Measurements from ENCODE around the gene LCK. TPM values are rescaled to one million over a fixed set of nuclear protein-coding genes. Genes with fewer than 3 reads are reported as not detected.
"Not testable (repeated sequence)": the region's sequence is repeated elsewhere in the genome, so short reads cannot be mapped to it uniquely, and the experiment has no call there.

LCK gene
- total and polyA plus RNA-seq, 10 of the 15 experiments (the other 5 are each of a cell fraction or from before 2014, with no cell fraction given) = 31.5 to 173 (median 119) TPM

DNA sequence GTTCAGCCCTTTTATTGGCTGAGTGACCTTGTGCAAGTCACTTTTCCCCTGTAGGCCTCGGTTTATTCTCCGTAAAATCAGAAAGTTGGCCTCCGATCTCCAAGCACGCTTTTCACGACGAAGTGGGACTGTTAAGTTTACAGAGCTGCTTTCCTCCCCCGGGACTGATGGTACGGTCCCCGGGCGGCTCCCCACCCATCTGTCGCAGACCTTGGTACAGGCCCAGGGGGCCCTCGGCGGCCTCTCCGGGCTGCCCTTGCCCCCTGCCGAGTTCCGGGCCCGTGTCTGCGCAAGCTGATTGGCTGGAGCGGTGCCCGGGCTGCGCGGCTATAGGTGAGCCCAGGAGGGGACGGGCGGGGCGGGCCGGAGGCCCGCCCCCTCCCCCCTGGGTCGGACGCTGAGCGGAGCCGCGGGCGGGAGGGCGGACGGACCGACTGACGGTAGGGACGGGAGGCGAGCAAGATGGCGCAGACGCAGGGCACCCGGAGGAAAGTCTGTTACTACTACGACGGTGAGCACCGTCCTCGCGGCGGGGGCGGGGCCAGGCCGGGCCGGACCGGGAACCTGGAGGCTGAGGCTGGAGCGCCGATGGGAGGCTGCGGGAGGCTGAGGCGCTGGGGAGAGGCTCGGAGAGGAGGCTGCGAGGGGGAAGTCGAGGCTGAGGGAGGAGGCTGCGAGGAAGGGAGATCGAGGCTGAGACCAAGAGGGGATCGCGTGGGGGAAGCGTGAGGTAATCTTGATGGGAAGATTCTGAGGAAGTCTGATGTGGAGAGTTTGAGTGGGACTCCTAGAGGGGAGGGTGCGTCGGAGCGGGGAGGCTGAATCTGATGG, 40.9 kb downstream of the LCK start, which contains the start of gene HDAC1 (continued):
- TF ChIP-seq, protein P1, sequence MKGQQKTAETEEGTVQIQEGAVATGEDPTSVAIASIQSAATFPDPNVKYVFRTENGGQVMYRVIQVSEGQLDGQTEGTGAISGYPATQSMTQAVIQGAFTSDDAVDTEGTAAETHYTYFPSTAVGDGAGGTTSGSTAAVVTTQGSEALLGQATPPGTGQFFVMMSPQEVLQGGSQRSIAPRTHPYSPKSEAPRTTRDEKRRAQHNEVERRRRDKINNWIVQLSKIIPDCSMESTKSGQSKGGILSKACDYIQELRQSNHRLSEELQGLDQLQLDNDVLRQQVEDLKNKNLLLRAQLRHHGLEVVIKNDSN (IDR thresholded peaks at IDR 0.05; ENCODE audit: borderline replicate concordance, extremely low read length, insufficient read depth, low read depth, low read length) = no peak
- TF ChIP-seq, protein P2, sequence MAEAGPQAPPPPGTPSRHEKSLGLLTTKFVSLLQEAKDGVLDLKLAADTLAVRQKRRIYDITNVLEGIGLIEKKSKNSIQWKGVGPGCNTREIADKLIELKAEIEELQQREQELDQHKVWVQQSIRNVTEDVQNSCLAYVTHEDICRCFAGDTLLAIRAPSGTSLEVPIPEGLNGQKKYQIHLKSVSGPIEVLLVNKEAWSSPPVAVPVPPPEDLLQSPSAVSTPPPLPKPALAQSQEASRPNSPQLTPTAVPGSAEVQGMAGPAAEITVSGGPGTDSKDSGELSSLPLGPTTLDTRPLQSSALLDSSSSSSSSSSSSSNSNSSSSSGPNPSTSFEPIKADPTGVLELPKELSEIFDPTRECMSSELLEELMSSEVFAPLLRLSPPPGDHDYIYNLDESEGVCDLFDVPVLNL (IDR thresholded peaks at IDR 0.05; ENCODE audit: low read depth, low read length) = peak; percentile 11; the same call in 1 of the 2 replicates
- TF ChIP-seq, protein P3, sequence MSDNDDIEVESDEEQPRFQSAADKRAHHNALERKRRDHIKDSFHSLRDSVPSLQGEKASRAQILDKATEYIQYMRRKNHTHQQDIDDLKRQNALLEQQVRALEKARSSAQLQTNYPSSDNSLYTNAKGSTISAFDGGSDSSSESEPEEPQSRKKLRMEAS (IDR thresholded peaks at IDR 0.05; ENCODE audit: low read depth, low read length) = no peak; the same call in 1 of the 2 replicates
- TF ChIP-seq ZNF622 (IDR thresholded peaks at IDR 0.05) (no peak), IKZF1 (conservative IDR thresholded peaks at IDR 0.05) (peak; percentile 86), POU2F2 (IDR thresholded peaks at IDR 0.05; ENCODE audit: borderline replicate concordance, low read depth, low read length) (0 out of 3 replicates have a peak, but pooled peaks have one; percentile 30)
- TF ChIP-seq, protein P4, sequence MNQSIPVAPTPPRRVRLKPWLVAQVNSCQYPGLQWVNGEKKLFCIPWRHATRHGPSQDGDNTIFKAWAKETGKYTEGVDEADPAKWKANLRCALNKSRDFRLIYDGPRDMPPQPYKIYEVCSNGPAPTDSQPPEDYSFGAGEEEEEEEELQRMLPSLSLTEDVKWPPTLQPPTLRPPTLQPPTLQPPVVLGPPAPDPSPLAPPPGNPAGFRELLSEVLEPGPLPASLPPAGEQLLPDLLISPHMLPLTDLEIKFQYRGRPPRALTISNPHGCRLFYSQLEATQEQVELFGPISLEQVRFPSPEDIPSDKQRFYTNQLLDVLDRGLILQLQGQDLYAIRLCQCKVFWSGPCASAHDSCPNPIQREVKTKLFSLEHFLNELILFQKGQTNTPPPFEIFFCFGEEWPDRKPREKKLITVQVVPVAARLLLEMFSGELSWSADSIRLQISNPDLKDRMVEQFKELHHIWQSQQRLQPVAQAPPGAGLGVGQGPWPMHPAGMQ (IDR thresholded peaks at IDR 0.05; ENCODE audit: borderline replicate concordance) = no peak
- TF ChIP-seq, protein P5, sequence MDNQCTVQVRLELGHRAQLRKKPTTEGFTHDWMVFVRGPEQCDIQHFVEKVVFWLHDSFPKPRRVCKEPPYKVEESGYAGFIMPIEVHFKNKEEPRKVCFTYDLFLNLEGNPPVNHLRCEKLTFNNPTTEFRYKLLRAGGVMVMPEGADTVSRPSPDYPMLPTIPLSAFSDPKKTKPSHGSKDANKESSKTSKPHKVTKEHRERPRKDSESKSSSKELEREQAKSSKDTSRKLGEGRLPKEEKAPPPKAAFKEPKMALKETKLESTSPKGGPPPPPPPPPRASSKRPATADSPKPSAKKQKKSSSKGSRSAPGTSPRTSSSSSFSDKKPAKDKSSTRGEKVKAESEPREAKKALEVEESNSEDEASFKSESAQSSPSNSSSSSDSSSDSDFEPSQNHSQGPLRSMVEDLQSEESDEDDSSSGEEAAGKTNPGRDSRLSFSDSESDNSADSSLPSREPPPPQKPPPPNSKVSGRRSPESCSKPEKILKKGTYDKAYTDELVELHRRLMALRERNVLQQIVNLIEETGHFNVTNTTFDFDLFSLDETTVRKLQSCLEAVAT (IDR thresholded peaks at IDR 0.05) = peak; percentile 78

DNA sequence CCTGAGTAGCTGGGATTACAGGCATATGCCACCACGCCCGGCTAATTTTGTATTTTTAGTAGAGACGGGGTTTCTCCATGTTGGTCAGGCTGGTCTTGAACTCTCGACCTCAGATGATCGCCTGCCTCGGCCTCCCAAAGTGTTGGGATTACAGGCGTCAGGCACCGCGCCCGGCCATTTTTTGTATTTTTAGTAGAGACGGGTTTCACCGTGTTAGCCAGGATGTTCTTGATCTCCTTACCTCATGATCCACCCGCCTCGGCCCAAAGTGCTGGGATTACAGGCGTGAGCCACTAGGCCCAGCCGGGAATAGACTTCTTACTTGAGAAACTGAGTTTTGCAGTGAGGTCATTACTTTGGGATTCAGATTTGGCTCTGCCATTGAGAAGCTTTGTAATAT, 47.1 kb downstream of the LCK start:
- ChIA-PET POLR2A (interaction anchor here (0.5 to 0.7 kb wide), 3 partner anchors 42 to 514 kb away, joined by 3 to 5 read pairs (median 4); no protein-coding TSS in a partner anchor), CTCF (interaction anchor here (0.9 to 2.1 kb wide), 3 partner anchors 18 to 82 kb away, joined by 3 to 5 read pairs (median 5); no protein-coding TSS in a partner anchor), SMC1A (ENCODE audit: uncharacterized antibody, unreplicated experiment) (interaction anchor here (2.4 kb wide), 1 partner anchor 10 kb away, joined by 12 read pairs; no protein-coding TSS in a partner anchor)
- RAD21 ChIA-PET (ENCODE audit: unreplicated experiment); H3K27ac ChIP-seq (ENCODE audit: control insufficient read depth, insufficient read depth); H3K9me3 ChIP-seq (replicated peaks; ENCODE audit: control insufficient read depth, insufficient read depth, low read length); ATAC-seq; BruUV-seq (replicated peaks); H3K27me3 ChIP-seq (replicated peaks in 1 of 2; ENCODE audit: control insufficient read depth in 2 of 2, insufficient read depth in 2 of 2, low read length in 1 of 2); intact Hi-C loops (cut with micrococcal nuclease; ENCODE audit: unreplicated experiment); FAIRE-seq; H3K9ac ChIP-seq (ENCODE audit: control insufficient read depth, insufficient read depth, low read length); H2AFZ ChIP-seq (ENCODE audit: control insufficient read depth, low read depth, low read length); H3K4me1 ChIP-seq (ENCODE audit: control insufficient read depth, insufficient read depth, low read length); DNase-seq (ENCODE audit: low read depth, low spot score); H4K20me1 ChIP-seq (ENCODE audit: control insufficient read depth, insufficient read depth); in situ Hi-C loops (cut with MboI); H3K4me2 ChIP-seq (ENCODE audit: control insufficient read depth, insufficient read depth): not testable (repeated sequence)
- 96% methylated on average over 16 of the region's 16 CpGs for WGBS (ENCODE audit: insufficient coverage, insufficient replicate concordance, low lambda C conversion rate, missing lambda C conversion rate)
- H3K4me3 ChIP-seq = 0 out of 2 replicates have a peak overlapping the region, but pooled peaks have one; percentile 2
- peaks cover 73% of the 10 kb centered on the region for H3K79me2 ChIP-seq (ENCODE audit: control insufficient read depth, insufficient read depth, low read length)
- H3K36me3 ChIP-seq (ENCODE audit: control insufficient read depth in 2 of 2, insufficient read depth in 2 of 2, low read length in 1 of 2) = peaks cover 7 to 26% of the 10 kb centered on the region in 2 experiments; a peak in 3 of 4 replicates
